Hepatocyte (in vitro differentiated cells): ENCODE data around the gene SH2D7.

ENCODE experiments used
- EZH2phosphoT487 ChIP-seq: fragments of 200-600 bp; sonication (generic); IDR thresholded peaks from one replicate; pipeline ENCODE4 v1.6.1; 2018; ENCODE audit warnings: antibody characterized with exemption, mild to moderate bottlenecking, low read depth, moderate library complexity; ENCODE audit not compliant: unreplicated experiment, severe bottlenecking
- TF ChIP-seq, protein P1 (sequence below): fragments of 200-600 bp; sonication (generic); IDR thresholded peaks from 2 replicates; pipeline ENCODE4 v1.5.1; 2016; ENCODE audit warnings: antibody characterized with exemption, mild to moderate bottlenecking; ENCODE audit not compliant: poor library complexity

- TF ChIP-seq, protein P1, sequence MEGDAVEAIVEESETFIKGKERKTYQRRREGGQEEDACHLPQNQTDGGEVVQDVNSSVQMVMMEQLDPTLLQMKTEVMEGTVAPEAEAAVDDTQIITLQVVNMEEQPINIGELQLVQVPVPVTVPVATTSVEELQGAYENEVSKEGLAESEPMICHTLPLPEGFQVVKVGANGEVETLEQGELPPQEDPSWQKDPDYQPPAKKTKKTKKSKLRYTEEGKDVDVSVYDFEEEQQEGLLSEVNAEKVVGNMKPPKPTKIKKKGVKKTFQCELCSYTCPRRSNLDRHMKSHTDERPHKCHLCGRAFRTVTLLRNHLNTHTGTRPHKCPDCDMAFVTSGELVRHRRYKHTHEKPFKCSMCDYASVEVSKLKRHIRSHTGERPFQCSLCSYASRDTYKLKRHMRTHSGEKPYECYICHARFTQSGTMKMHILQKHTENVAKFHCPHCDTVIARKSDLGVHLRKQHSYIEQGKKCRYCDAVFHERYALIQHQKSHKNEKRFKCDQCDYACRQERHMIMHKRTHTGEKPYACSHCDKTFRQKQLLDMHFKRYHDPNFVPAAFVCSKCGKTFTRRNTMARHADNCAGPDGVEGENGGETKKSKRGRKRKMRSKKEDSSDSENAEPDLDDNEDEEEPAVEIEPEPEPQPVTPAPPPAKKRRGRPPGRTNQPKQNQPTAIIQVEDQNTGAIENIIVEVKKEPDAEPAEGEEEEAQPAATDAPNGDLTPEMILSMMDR = no peak
- TF ChIP-seq EZH2phosphoT487 = no peak
Observed at GRCh38 chr15:78076231-78077052, 15.9 kb upstream of the SH2D7 start.
